GM23338 (cell line): ENCODE measurements around the gene DRGX.

ENCODE experiments used
- CREB1 ChIP-seq: fragments of 250-450 bp; sonication (Bioruptor Pico); IDR thresholded peaks from 2 replicates; pipeline ENCODE4 v1.5.0; 2020; ENCODE audit warnings: low read depth, mild to moderate bottlenecking, moderate library complexity
- CTCF ChIP-seq, 2 experiments: fragments of 200-600 bp in 1 of 2; sonication (generic) in 1 of 2; conservative IDR thresholded peaks; 2 replicates each; pipeline versions ENCODE4 v1.5.1 to v1.6.1; 2016 to 2017; ENCODE audit warnings: antibody characterized with exemption in 2 of 2, low read depth in 2 of 2, mild to moderate bottlenecking in 2 of 2, moderate library complexity in 1 of 2
- ETS1 ChIP-seq: IDR thresholded peaks from 2 replicates; pipeline ENCODE4 v1.6.1; 2016; ENCODE audit warnings: antibody characterized with exemption
- EZH2 ChIP-seq: fragments of 200-600 bp; sonication (generic); IDR thresholded peaks from one replicate; pipeline ENCODE4 v1.8.0; 2017; ENCODE audit warnings: antibody characterized with exemption, mild to moderate bottlenecking, low read depth; ENCODE audit not compliant: unreplicated experiment
- EZH2phosphoT487 ChIP-seq: fragments of 200-600 bp; sonication (generic); IDR thresholded peaks from one replicate; pipeline ENCODE4 v1.8.1; 2018; ENCODE audit warnings: antibody characterized with exemption; ENCODE audit not compliant: unreplicated experiment
- JUNB ChIP-seq: IDR thresholded peaks from one replicate; pipeline ENCODE4 v1.6.1; 2016; ENCODE audit warnings: antibody characterized with exemption; ENCODE audit not compliant: unreplicated experiment
- POLR2AphosphoS5 ChIP-seq: IDR thresholded peaks from 2 replicates; pipeline ENCODE4 v1.6.1; 2016; ENCODE audit warnings: antibody characterized with exemption, low read depth
- REST ChIP-seq: IDR thresholded peaks from one replicate; pipeline ENCODE4 v1.6.1; 2018; ENCODE audit warnings: antibody characterized with exemption; ENCODE audit not compliant: unreplicated experiment
- STAT1 ChIP-seq: IDR thresholded peaks from one replicate; pipeline ENCODE4 v1.6.1; 2016; ENCODE audit warnings: antibody characterized with exemption; ENCODE audit not compliant: unreplicated experiment

GRCh38 chr10:49433069-49433468, 37.2 kb upstream of the DRGX start:
- TF ChIP-seq CTCF (conservative IDR thresholded peaks at IDR 0.05; ENCODE audit: low read depth in 2 of 2), result no peak
- TF ChIP-seq POLR2AphosphoS5, result no peak
- TF ChIP-seq ETS1, result no peak
- TF ChIP-seq REST, result no peak
- TF ChIP-seq EZH2phosphoT487, result no peak
- no peak for TF ChIP-seq EZH2
- no peak for TF ChIP-seq STAT1
- no peak for TF ChIP-seq CREB1 (CRISPR knock-in tag)
- no peak for TF ChIP-seq JUNB
